Activated CD4-positive, CD25-positive, alpha-beta regulatory T cell treated with anti-CD3 and anti-CD28 coated beads, Interleukin-2, amount 50 U/mL, for 24 hours (primary cell): Measurements from ENCODE around the gene HDC.

Experiments used
- ATAC-seq, 2 donors: fragments of 150-1000 bp; cut with Tn5 transposase; one replicate each; pipeline ENCODE4 v1.10.0; 2021; ENCODE audit warnings: mild to moderate bottlenecking in 1 of 2, moderate library complexity in 1 of 2

Gene HDC

GRCh38 chr15:50252556-50252955, 13.0 kb downstream of the HDC start:
- no peak for ATAC-seq

GRCh38 chr15:50251638-50252182, 13.8 kb downstream of the HDC start:
- ATAC-seq = no peak

GRCh38 chr15:50250760-50251394, 14.6 kb downstream of the HDC start:
- no peak for ATAC-seq

DNA sequence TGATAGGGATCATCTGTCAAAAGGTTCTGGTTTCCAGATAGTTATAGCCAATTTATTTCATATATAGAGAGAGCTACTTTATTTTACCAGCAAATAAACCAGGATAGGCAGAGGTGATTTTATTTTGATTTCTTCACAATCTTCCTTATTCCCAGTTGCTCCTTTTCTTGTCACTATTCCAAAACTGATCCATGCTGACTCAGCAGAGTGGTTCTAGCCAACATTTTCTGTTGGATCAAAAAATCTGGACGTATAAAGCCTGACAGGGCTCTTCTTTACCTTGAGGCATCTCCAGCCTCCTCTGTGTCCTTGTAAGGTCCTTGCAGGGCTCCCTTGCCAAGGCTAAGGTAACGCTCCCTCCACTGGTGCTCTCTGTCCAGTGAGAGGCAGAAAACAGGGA, 15.8 kb downstream of the HDC start:
- no peak for ATAC-seq

DNA sequence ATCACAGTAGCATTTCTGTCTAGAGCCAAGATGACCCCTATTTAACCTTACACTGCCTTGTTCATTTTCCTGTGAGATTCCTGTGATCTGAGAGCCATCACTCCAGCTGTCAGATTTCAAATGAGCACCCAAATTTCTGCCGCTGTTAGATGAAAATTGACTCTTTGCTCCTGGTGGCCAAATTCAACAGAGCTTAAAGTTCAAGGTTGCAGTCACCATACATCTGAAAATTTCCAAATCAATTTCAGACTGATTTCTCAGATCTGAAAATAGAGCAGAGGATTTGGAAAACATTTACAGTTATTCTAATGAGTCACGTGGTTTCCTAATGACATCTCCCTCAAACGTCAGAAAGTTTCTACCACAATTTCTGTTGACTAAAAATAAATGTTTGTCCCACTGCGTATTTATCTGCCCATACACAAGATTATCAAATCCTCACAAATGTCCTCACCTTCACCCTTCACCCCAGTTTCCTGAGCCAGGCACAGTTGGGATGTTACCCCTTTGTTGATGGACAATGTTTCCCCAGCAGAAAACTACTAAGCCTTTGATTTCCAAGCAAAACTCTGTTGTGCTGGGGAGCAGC, 16.4 kb downstream of the HDC start:
- no peak for ATAC-seq

DNA sequence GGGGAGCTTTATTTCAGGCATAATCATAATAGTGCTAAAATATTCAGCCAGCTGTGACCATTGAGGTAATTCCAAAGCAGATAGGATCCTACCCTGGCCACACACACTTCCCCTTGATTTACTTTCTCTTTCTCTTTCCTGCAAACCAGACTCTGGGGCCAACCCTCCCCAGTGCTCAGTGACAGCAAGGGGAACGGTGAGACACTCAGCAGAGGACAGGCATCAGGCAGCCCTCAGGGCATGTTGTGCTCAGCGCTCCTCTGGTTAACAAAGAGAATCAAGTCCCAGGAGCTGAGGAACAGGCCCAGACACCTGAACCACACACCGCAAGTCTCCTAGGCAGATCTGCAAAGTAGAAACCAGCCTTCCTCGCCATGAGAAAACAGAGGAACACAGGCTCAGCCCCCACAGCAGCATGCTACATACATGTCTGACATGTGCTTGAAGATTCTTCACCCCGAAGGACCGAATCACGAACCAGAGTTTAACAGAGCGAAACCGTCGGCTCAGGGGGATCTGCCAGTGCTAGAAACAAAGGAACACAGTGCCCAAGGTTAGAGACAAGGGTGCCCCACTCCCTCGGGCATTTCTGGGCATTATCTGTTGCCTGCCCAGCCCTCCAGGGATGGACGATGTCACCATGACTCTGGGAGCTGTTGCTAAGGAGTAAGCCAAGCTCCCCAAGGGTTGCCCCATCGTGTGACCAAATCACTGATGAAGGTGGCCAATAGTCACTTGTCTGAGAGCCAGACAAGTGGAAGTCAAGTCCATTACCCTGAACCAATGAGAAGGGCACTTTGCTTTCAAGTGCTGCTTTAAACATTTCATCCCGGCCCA, 17.5 kb downstream of the HDC start:
- ATAC-seq = peak; percentile 92 to 95

- no peak for ATAC-seq
Measured at GRCh38 chr15:50246631-50247030, 18.9 kb downstream of the HDC start.

- ATAC-seq = no peak
Measured at GRCh38 chr15:50244959-50245624, 20.4 kb downstream of the HDC start.

DNA sequence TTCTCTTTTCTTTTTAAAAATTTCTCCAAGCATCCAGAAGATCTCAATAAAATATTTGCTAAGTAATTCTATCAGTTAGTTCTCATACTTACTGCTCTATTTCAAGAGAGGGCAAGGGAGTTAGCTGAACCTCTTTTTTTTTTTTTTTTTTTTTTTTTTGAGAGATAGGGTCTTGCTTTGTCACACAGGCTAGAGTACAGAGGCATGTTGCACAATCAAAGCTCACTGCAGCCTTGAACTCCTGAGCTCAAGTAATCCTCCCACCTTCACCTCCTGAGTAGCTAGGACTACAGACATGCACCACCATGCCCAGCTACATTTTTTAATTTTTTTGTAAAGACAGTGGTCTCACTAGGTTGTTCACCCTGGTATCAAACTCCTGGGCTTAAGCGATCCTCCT, 21.4 kb downstream of the HDC start:
- ATAC-seq = no peak

DNA sequence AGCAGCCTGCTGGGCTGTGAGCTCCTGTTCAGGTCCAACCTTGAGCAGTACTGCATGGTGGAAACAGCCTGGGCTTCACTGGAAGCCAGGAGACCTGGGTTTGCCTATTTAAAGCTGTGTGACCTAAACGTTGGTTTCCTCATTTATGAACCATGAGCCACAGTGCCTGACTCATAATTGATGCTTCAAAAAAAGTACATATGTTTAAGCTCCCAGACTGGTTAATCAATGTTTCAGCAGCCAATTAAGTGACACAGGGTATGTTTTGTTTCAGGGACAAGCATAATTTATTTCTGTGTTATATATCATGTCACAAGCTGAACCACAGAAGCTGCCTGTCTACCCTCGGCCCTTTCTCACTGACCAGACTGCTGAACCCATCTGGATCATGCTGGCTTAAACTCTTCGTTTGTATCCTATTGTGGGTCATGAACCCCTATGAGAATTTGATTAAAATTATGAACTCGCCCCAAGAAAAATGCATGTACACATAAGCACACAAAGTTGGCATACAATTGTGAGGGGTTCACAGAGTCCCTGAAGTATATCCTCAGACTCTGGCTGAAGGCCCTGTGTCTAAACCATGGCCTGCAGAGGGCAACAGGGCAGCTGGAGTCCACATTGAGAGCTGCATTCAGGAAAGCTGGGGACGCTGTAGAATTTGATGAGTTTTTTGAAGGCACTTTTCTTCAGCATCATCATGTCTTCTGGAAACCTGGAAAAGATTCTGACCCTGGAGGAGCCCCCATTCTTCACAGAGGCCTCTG, 23.7 kb downstream of the HDC start:
- ATAC-seq = peak; percentile 28 to 48

DNA sequence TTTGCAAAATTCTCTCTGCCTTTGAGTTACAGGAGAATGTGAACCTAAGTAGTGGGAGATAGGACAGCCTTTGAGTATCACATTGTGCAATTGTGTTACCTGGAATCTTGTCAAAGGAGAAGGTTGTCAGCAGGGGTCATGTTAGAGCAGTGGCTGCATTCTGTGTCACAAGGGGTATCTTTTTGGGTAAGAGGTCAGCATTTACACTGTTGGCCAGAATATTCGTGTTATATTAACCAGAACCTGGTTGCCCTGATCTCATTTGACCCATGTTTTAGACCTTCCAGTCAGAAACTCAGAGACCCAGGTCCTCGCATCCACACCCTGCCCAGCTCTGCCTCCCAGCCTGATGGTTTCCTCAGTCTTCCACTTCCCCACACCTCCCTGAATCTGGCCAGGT, 27.3 kb downstream of the HDC start:
- no peak for ATAC-seq

DNA sequence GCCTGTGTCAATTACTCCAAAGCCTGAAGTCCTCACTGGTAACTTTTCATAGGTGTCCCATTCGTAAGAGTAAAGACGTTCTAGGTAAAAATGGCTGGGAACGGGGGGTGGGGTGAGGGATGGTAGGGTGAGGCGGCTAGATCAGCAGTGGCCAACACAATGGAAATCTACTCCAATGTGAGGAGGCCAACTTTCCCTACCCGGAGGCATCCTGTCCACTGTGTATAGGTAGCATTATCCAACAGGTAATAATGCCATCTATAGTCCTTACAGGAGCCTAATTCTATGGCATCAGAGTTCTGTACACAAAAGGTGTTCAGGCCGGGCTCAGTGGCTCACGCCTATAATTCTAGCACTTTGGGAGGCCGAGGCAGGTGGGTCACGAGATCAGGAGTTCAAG, 29.1 kb downstream of the HDC start:
- ATAC-seq = no peak

DNA sequence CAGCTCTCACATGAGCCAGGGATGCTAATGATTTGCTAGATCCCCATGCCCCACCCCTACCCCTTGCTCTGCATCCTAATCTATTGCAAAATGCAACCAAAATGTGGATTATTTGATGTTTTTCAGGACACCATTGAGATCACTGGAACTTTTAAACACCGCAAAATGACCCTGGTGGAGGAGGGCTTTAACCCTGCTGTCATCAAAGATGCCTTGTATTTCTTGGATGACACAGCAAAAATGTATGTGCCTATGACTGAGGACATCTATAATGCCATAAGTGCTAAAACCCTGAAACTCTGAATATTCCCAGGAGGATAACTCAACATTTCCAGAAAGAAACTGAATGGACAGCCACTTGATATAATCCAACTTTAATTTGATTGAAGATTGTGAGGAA, 29.7 kb downstream of the HDC start:
- ATAC-seq = no peak

GRCh38 chr15:50234764-50235163, 30.8 kb downstream of the HDC start:
- ATAC-seq = no peak

- ATAC-seq = no peak
Measured at GRCh38 chr15:50233192-50233736, 32.3 kb downstream of the HDC start.

DNA sequence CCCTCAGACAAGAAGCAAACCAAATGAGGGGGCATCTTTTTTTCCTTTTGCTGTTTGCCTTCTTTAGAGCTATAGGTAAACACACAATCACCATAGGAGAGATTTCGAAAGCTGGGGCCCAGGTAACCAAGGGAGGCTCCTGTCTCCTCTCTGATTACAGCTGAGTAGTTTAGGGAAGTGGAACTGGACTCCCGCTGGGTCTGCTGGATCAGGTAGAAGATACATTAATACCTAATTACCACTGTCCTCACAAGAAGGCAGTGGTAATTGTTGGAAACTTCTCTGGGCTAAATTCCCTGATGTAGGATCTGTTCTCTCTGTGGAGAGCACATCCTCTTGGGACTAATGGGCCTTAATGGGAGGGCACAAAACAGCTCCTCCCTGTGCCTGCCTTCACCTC, 32.7 kb downstream of the HDC start:
- ATAC-seq = no peak

GRCh38 chr15:50231761-50232160, 33.8 kb downstream of the HDC start:
- no peak for ATAC-seq

DNA sequence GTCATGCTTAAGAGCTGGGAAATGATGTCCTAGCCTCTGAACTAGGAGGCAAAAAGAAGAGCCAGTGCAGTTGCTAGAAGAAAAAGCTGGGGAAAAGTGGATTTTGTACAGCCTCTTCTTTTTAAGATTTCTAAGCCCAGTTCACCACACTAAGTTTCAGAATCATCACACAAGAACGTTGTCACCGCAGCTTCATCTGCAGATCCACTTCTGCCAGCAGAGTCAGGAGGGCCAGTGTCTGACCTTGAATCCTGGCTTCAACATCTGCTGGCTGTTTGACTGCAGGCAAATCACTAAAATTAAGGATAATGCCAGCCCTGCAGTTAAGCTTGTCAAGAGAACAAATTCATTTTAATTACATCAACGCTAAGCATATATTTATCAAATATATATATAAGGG, 36.2 kb downstream of the HDC start:
- no peak for ATAC-seq

DNA sequence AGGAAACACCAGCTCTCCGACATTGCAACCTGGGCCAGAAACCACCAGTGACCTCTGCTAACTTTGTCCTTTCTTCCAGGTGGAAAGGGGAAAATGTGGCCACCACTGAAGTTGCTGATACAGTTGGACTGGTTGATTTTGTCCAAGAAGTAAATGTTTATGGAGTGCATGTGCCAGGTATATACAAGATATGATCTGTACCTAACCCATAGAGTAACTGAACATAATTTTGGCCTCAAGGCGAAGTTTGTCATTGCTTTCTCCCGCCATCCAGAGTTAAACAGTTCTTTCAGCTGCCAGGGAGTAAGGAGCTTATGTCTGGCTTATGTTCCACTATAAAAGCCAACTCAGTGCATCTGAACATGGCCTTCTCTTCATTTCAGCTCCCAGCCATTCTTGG, 36.7 kb downstream of the HDC start:
- ATAC-seq = no peak

- no peak for ATAC-seq
Measured at GRCh38 chr15:50227076-50227475, 38.5 kb downstream of the HDC start.

GRCh38 chr15:50225938-50226337, 39.6 kb downstream of the HDC start:
- no peak for ATAC-seq

GRCh38 chr15:50225057-50225456, 40.5 kb downstream of the HDC start:
- ATAC-seq = no peak
